PC-9 (cell line): ENCODE results near the gene BTBD10. TPM values are rescaled to one million over a fixed set of nuclear protein-coding genes. Genes with fewer than 3 reads are reported as not detected.

ENCODE experiments used
- total RNA-seq: library from RNA; stranded (reverse); gene quantifications from 2 replicates; pipeline ENCODE4 v1.2.3, GENCODE V29; 2021

BTBD10 gene
- total RNA-seq, 1 experiment from 2014 or later = 16.5 TPM

Other genes starting within 250 kb of the BTBD10 start
- gene BMAL1, start 185.4 kb downstream of the BTBD10 start, total RNA-seq = 11.4 and 15.0 TPM in 2 replicates
- not detected in 2 replicates for gene PTH, start 32.8 kb upstream of the BTBD10 start, total RNA-seq
- gene FAR1, start 205.4 kb upstream of the BTBD10 start, total RNA-seq = 34.1 and 34.4 TPM in 2 replicates